ENCODE measurements around the gene SYS1.
"Not testable (repeated sequence)": the region's sequence is repeated elsewhere in the genome, so short reads cannot be mapped to it uniquely, and the experiment has no call there.

GRCh38 chr20:45350795-45351194 is 12.2 kb upstream of the SYS1 start:
- TF ChIP-seq, protein P1, sequence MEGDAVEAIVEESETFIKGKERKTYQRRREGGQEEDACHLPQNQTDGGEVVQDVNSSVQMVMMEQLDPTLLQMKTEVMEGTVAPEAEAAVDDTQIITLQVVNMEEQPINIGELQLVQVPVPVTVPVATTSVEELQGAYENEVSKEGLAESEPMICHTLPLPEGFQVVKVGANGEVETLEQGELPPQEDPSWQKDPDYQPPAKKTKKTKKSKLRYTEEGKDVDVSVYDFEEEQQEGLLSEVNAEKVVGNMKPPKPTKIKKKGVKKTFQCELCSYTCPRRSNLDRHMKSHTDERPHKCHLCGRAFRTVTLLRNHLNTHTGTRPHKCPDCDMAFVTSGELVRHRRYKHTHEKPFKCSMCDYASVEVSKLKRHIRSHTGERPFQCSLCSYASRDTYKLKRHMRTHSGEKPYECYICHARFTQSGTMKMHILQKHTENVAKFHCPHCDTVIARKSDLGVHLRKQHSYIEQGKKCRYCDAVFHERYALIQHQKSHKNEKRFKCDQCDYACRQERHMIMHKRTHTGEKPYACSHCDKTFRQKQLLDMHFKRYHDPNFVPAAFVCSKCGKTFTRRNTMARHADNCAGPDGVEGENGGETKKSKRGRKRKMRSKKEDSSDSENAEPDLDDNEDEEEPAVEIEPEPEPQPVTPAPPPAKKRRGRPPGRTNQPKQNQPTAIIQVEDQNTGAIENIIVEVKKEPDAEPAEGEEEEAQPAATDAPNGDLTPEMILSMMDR (IDR thresholded peaks at IDR 0.05) = not testable (repeated sequence)
- TF ChIP-seq POLR2AphosphoS5 (IDR thresholded peaks at IDR 0.05; ENCODE audit: low read depth, low read length) = not testable (repeated sequence)
- TF ChIP-seq, protein P2, sequence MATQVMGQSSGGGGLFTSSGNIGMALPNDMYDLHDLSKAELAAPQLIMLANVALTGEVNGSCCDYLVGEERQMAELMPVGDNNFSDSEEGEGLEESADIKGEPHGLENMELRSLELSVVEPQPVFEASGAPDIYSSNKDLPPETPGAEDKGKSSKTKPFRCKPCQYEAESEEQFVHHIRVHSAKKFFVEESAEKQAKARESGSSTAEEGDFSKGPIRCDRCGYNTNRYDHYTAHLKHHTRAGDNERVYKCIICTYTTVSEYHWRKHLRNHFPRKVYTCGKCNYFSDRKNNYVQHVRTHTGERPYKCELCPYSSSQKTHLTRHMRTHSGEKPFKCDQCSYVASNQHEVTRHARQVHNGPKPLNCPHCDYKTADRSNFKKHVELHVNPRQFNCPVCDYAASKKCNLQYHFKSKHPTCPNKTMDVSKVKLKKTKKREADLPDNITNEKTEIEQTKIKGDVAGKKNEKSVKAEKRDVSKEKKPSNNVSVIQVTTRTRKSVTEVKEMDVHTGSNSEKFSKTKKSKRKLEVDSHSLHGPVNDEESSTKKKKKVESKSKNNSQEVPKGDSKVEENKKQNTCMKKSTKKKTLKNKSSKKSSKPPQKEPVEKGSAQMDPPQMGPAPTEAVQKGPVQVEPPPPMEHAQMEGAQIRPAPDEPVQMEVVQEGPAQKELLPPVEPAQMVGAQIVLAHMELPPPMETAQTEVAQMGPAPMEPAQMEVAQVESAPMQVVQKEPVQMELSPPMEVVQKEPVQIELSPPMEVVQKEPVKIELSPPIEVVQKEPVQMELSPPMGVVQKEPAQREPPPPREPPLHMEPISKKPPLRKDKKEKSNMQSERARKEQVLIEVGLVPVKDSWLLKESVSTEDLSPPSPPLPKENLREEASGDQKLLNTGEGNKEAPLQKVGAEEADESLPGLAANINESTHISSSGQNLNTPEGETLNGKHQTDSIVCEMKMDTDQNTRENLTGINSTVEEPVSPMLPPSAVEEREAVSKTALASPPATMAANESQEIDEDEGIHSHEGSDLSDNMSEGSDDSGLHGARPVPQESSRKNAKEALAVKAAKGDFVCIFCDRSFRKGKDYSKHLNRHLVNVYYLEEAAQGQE (IDR thresholded peaks at IDR 0.05; ENCODE audit: insufficient read depth in 1 of 2, low read depth in 2 of 2, low read length in 1 of 2) = not testable (repeated sequence)
